Astrocyte (in vitro differentiated cells and primary cell): ENCODE measurements around the gene CEACAM19.

ENCODE experiments used
- EZH2 ChIP-seq: IDR thresholded peaks from 2 replicates; pipeline ENCODE4 v1.6.1; 2012; ENCODE audit warnings: mild to moderate bottlenecking, low read length, inconsistent platforms; ENCODE audit not compliant: insufficient read depth
- TF ChIP-seq, protein P1 (sequence below): IDR thresholded peaks from 2 replicates; pipeline ENCODE4 v1.5.1; 2011; ENCODE audit warnings: low read depth, mild to moderate bottlenecking, inconsistent platforms, low read length, moderate library complexity; ENCODE audit not compliant: insufficient read depth

DNA sequence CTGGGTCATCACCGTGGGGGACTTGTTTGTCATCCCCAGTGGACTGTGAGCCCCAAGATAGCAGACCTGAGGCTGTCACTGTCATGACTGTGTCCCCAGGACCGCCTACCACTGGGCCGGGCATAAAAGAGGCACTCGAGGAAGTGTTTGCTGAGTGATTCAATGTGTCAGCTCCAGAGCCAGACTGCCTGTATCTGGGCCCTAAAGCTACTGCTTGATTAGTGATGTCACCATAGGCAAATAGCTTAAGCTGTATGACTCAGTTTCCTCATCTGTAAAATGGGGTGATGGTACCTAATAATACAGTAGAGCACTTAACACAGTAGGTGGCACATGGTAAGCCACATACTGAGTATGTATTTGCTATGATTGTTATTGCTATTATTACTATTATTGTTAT lies 11.2 kb upstream of the CEACAM19 start:
- TF ChIP-seq EZH2: no peak
- TF ChIP-seq, protein P1, sequence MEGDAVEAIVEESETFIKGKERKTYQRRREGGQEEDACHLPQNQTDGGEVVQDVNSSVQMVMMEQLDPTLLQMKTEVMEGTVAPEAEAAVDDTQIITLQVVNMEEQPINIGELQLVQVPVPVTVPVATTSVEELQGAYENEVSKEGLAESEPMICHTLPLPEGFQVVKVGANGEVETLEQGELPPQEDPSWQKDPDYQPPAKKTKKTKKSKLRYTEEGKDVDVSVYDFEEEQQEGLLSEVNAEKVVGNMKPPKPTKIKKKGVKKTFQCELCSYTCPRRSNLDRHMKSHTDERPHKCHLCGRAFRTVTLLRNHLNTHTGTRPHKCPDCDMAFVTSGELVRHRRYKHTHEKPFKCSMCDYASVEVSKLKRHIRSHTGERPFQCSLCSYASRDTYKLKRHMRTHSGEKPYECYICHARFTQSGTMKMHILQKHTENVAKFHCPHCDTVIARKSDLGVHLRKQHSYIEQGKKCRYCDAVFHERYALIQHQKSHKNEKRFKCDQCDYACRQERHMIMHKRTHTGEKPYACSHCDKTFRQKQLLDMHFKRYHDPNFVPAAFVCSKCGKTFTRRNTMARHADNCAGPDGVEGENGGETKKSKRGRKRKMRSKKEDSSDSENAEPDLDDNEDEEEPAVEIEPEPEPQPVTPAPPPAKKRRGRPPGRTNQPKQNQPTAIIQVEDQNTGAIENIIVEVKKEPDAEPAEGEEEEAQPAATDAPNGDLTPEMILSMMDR: no peak
